Spleen (tissue), 11 donors: ENCODE data around the gene GLTP. TPM values are rescaled to one million over a fixed set of nuclear protein-coding genes. Genes with fewer than 3 reads are reported as not detected.

Source experiments
- DNase-seq: peaks from one replicate; pipeline ENCODE4 v3.0.0-alpha.2; 2020
- H3K27ac ChIP-seq, 8 donors: fragments of 200-600 bp; sonication (generic) in 7 of 8; 1 replicate in 4 of 8; 2 replicates in 4 of 8; pipeline versions ENCODE4 v1.5.0 to v1.8.0; 2016 to 2021; ENCODE audit warnings: inconsistent platforms in 4 of 8, mild to moderate bottlenecking in 4 of 8, moderate library complexity in 1 of 8
- H3K27me3 ChIP-seq, 7 donors: fragments of 200-600 bp; sonication (generic) in 6 of 7; replicated peaks in 1 of 7; 1 replicate in 4 of 7; 2 replicates in 3 of 7; pipeline versions ENCODE4 v1.5.0 to v1.8.0; 2016 to 2021; ENCODE audit warnings: inconsistent platforms in 3 of 7, mild to moderate bottlenecking in 1 of 7
- H3K36me3 ChIP-seq, 6 donors: fragments of 200-600 bp; sonication (generic) in 5 of 6; 1 replicate in 4 of 6; 2 replicates in 2 of 6; pipeline versions ENCODE4 v1.5.0 to v1.8.0; 2016 to 2021; ENCODE audit warnings: inconsistent platforms in 2 of 6
- H3K4me1 ChIP-seq, 6 donors: fragments of 200-600 bp; sonication (generic) in 5 of 6; 1 replicate in 3 of 6; 2 replicates in 3 of 6; pipeline versions ENCODE4 v1.5.0 to v1.8.0; 2016 to 2021; ENCODE audit warnings: inconsistent platforms in 3 of 6
- H3K4me3 ChIP-seq, 8 donors: fragments of 200-600 bp; sonication (generic) in 7 of 8; 1 replicate in 4 of 8; 2 replicates in 4 of 8; pipeline versions ENCODE4 v1.5.0 to v1.8.0; 2016 to 2021; ENCODE audit warnings: inconsistent platforms in 4 of 8, mild to moderate bottlenecking in 4 of 8, moderate library complexity in 2 of 8
- H3K9me3 ChIP-seq, 8 donors: fragments of 200-600 bp; sonication (generic) in 7 of 8; 1 replicate in 4 of 8; 2 replicates in 4 of 8; pipeline versions ENCODE4 v1.5.0 to v1.8.0; 2016 to 2021; ENCODE audit warnings: inconsistent platforms in 4 of 8
- POLR2A ChIP-seq, 3 donors: fragments of 450-650 bp; IDR thresholded peaks; one replicate each; pipeline ENCODE4 v1.5.1; 2017; ENCODE audit warnings: antibody characterized with exemption in 3 of 3, mild to moderate bottlenecking in 1 of 3
- POLR2AphosphoS5 ChIP-seq, 3 donors: sonication (generic); formaldehyde crosslinking; IDR thresholded peaks; one replicate each; pipeline ENCODE4 v1.5.1; 2017; ENCODE audit warnings: antibody characterized with exemption in 3 of 3
- WGBS, 5 donors: extraction: QIAGEN DNeasy Blood & Tissue Kit in 3 of 5; methylation state at CpG; one replicate each; pipeline versions ENCODE4 v1.1.5 to v1.1.7; 2013 to 2018; 5-methylcytosine and 5-hydroxymethylcytosine counted together
- intact Hi-C: fragments of 100-400 bp; cut with DNase I; formaldehyde crosslinking; loops from one replicate; pipeline ENCODE4 v1.15.0; 2023; ENCODE audit warnings: low total_unique reads
- polyA plus RNA-seq, 3 donors: library from polyadenylated mRNA; stranded (reverse); fragments of 200-250 nt; gene quantifications; one replicate each; pipeline ENCODE4 v1.2.1, GENCODE V29; 2013
- total RNA-seq, 7 donors: library from RNA; depleted of rRNA in 3 of 7; stranded (reverse); fragments of >200 nt in 3 of 7; fragmentation: NEBNext Ultra II Directional in 4 of 7; extraction: Animal tissue kit (Norgen Biotek cat#: 25700) in 4 of 7; gene quantifications; one replicate each; pipeline versions ENCODE4 v1.1.0 to v1.2.1, GENCODE V29; 2016 to 2021
- TF ChIP-seq, protein P1 (sequence below), 11 experiments: fragments of 200-600 bp in 7 of 11; fragments of 450-650 bp in 4 of 11; sonication (generic) in 4 of 11; IDR thresholded peaks in 8 of 11; conservative IDR thresholded peaks in 3 of 11; 1 replicate in 7 of 11; 2 replicates in 4 of 11; pipeline versions ENCODE4 v1.4.0 to v1.8.0; 2016 to 2021; ENCODE audit warnings: antibody characterized with exemption in 11 of 11, inconsistent platforms in 4 of 11, mild to moderate bottlenecking in 1 of 11
- donor health status: healthy with polysubstance abuse.
- donor health status: DM: no; HTN: no; CAD: no; lungs with moderate emphysema.
- donor health status: DM: no; HTN: no; CAD: no.
- donor health status: Bipolar disorder and iron deficiency.
- donor health status: healthy.
- donor health status: DM: no; HTN: no; CAD: no.
- donor health status: DM: yes; HTN: yes; CAD: no.

GLTP gene
- total and polyA plus RNA-seq, 10 donors: 25.6 to 45.5 (median 31.8) TPM

DNA sequence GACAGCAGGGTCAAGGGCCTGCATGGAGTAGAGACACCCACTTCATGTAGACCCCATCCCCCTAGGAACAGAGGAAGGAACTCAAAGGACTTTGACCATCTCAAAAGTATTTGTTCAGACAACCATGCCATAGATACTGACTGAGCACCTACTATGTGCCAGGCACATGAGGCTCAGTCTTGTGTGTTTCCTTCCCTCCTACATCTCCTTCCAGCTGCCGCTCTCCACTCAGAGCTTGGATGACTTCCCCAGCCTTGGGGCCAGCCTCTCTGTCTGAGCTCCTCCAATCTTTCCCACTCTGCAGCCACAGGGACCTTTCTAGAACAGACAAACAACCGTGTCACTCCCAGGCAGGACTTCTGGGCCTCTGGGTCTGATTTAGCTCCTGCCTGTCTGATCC lies 49.6 kb downstream of the GLTP start:
- H3K9me3 ChIP-seq: no peaks in the 10 kb centered on the region

DNA sequence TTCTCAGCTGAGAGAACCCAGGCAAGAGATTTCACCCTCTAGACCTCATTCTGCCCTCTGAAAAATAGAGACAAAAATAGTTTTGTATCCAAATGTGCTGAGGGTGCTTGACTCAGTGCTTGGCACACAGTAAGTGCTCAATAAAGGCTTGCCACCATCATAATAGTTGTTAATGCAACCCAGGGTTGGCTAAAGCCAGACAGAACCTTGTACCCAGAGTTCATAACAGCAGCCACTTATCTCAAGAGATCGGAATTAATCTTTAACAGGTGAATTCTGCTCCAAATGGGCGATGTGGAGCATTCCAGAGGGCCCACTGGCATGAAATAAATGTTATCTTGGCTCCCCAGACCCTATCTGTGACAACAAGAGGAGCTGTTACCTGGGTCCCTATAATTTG lies 50.1 kb downstream of the GLTP start:
- Histone ChIP-seq H3K4me3 (no peak overlapping the region), H3K4me1 (peaks cover 0 to 48% (median 6%) of the 10 kb centered on the region in 6 donors), H3K9me3 (no peaks in the 10 kb centered on the region), H3K36me3 (no peaks in the 10 kb centered on the region), H3K27ac (no peak overlapping the region), H3K27me3 (peaks cover 0 to 45% (median 23%) of the 10 kb centered on the region in 7 donors)
- intact Hi-C loops: no loop called here
- DNase-seq: no peak
- TF ChIP-seq, protein P1, sequence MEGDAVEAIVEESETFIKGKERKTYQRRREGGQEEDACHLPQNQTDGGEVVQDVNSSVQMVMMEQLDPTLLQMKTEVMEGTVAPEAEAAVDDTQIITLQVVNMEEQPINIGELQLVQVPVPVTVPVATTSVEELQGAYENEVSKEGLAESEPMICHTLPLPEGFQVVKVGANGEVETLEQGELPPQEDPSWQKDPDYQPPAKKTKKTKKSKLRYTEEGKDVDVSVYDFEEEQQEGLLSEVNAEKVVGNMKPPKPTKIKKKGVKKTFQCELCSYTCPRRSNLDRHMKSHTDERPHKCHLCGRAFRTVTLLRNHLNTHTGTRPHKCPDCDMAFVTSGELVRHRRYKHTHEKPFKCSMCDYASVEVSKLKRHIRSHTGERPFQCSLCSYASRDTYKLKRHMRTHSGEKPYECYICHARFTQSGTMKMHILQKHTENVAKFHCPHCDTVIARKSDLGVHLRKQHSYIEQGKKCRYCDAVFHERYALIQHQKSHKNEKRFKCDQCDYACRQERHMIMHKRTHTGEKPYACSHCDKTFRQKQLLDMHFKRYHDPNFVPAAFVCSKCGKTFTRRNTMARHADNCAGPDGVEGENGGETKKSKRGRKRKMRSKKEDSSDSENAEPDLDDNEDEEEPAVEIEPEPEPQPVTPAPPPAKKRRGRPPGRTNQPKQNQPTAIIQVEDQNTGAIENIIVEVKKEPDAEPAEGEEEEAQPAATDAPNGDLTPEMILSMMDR (IDR thresholded peaks at IDR 0.05 in 8 of 11, conservative IDR thresholded peaks at IDR 0.05 in 3 of 11): no peak
- TF ChIP-seq POLR2A (IDR thresholded peaks at IDR 0.05) (no peak), POLR2AphosphoS5 (IDR thresholded peaks at IDR 0.05) (no peak)
- WGBS, 5 donors: 83 to 93% (median 90%) methylated on average over 2 of the region's 2 CpGs

More for the DNA sequence above, 49.6 kb downstream of the GLTP start:
- H3K4me3 ChIP-seq: no peak overlapping the region
- no peaks in the 10 kb centered on the region for H3K36me3 ChIP-seq
- TF ChIP-seq POLR2A (IDR thresholded peaks at IDR 0.05) (no peak), POLR2AphosphoS5 (IDR thresholded peaks at IDR 0.05) (no peak)
- TF ChIP-seq, protein P1 (IDR thresholded peaks at IDR 0.05 in 8 of 11, conservative IDR thresholded peaks at IDR 0.05 in 3 of 11): no peak
- no peak overlapping the region for H3K27ac ChIP-seq
- WGBS, 5 donors: 71 to 81% (median 73%) methylated on average over 2 of the region's 2 CpGs
- peaks cover 0 to 45% (median 23%) of the 10 kb centered on the region in 7 donors for H3K27me3 ChIP-seq
- peaks cover 0 to 48% (median 6%) of the 10 kb centered on the region in 6 donors for H3K4me1 ChIP-seq
- DNase-seq: no peak
- intact Hi-C loops: no loop called here

DNA sequence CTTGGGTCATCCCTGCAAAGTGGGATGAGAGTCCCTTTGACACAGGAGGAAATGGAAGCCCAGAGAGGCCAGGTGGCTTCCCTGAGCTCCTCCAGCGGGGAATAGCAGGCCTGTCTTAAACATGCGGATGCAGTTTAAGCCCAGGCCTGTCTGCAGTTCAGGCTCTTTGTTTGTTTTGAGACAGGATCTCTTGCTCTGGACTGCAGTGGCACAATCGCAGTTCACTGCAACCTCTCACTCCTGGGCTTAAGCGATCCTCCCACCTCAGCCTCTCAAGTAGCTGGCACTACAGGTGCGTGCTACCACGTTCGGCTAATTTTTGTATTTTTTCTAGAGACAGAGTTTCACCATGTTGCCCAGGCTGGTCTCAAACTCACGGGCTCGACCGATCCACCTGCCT lies 50.7 kb downstream of the GLTP start:
- 82 to 97% (median 88%) methylated on average over 10 of the region's 10 CpGs for WGBS, 5 donors
- peaks cover 0 to 48% (median 6%) of the 10 kb centered on the region in 6 donors for H3K4me1 ChIP-seq
- intact Hi-C loops: no loop called here
- DNase-seq: no peak
- peaks cover 0 to 42% (median 23%) of the 10 kb centered on the region in 7 donors for H3K27me3 ChIP-seq
- H3K36me3 ChIP-seq: no peaks in the 10 kb centered on the region
- TF ChIP-seq, protein P1 (IDR thresholded peaks at IDR 0.05 in 8 of 11, conservative IDR thresholded peaks at IDR 0.05 in 3 of 11): no peak
- no peak for TF ChIP-seq POLR2AphosphoS5 (IDR thresholded peaks at IDR 0.05)
- TF ChIP-seq POLR2A (IDR thresholded peaks at IDR 0.05): no peak
- H3K27ac ChIP-seq: peak overlapping the region in 3 of 8 donors; percentile 87 to 92 (median 89)
- H3K4me3 ChIP-seq: no peak overlapping the region
- no peaks in the 10 kb centered on the region for H3K9me3 ChIP-seq

DNA sequence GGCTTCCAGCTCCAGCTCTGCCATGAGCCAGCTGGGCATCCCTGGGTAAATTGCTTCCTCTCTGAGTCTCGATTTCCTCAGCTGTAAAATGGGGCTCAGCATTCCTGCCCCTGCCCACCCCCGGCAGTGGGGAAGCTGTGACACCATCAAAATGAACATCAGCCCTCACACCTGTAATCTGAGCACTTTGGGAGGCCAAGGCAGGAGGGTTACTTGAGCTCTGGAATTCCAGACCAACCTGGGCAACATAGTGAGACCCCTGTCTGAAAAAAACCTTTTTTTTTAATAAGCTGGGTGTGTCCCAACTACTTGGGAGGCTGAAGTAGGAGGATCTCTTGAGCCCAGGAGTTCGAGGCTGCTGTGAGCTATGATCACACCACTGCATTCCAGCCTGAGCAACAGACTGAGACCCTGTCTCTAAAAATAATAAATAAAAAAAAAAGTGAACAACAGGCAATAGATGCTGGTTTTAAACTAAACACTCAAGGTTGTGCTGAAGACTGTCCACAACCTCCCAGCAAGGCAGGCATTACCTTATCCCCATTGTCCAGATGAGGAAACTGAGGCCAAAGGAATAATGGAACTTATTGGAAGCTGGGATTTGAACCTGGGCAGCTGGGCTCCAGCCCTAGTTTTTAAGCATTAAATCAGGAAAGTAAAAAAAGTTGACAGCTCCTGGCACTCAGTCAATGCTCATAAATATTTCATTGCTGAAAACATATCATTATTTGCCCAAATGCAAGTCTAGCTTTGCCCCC lies 51.4 kb downstream of the GLTP start:
- no peak for DNase-seq
- TF ChIP-seq POLR2AphosphoS5 (IDR thresholded peaks at IDR 0.05) (no peak), POLR2A (IDR thresholded peaks at IDR 0.05) (no peak)
- TF ChIP-seq, protein P1 (IDR thresholded peaks at IDR 0.05 in 8 of 11, conservative IDR thresholded peaks at IDR 0.05 in 3 of 11): no peak
- 42 to 59% (median 53%) methylated on average over 3 of the region's 3 CpGs for WGBS, 5 donors
- Histone ChIP-seq H3K9me3 (no peaks in the 10 kb centered on the region), H3K36me3 (no peaks in the 10 kb centered on the region), H3K27me3 (peaks cover 0 to 35% (median 20%) of the 10 kb centered on the region in 7 donors), H3K4me3 (peak overlapping the region in 1 of 8 donors; percentile 58), H3K27ac (peak overlapping the region in 7 of 8 donors; percentile 63 to 92 (median 87)), H3K4me1 (peaks cover 0 to 48% (median 6%) of the 10 kb centered on the region in 6 donors)
- intact Hi-C loops: no loop called here
